DMS153 treated with DMSO at 0.1 percent for 48 hours (cell line): ENCODE results near the gene PPAT.
"Not testable (repeated sequence)": the region's sequence is repeated elsewhere in the genome, so short reads cannot be mapped to it uniquely, and the experiment has no call there.

Experiments
- DNase-seq: peaks from one replicate; lab custom pipeline; 2025; ENCODE audit not compliant: unreplicated experiment; lab: John Stamatoyannopoulos, UW

PPAT gene

GRCh38 chr4:56387023-56388001, 48.1 kb downstream of the PPAT start, which contains the start of gene AASDH:
TSS of gene AASDH (minus strand) at chr4:56387491. CDS start at chr4:56384299, 3,192 bp downstream.
- DNase-seq = peak; percentile 86

GRCh38 chr4:56386091-56386490, 49.3 kb downstream of the PPAT start:
- no peak for DNase-seq

GRCh38 chr4:56375458-56375857, 60.0 kb downstream of the PPAT start:
- no peak for DNase-seq

- DNase-seq = no peak
These were observed 60.5 kb downstream of the PPAT start for GRCh38 chr4:56374956-56375355.

GRCh38 chr4:56372774-56373173, 62.6 kb downstream of the PPAT start:
- no peak for DNase-seq

GRCh38 chr4:56371426-56372220, 63.8 kb downstream of the PPAT start:
- no peak for DNase-seq

- DNase-seq = no peak
These were observed 65.0 kb downstream of the PPAT start for GRCh38 chr4:56370377-56370776.

- not testable (repeated sequence) for DNase-seq
These were observed 72.4 kb downstream of the PPAT start for GRCh38 chr4:56362981-56363380.

- no peak for DNase-seq
These were observed 75.3 kb downstream of the PPAT start for GRCh38 chr4:56360071-56360470.

GRCh38 chr4:56356650-56357049, 78.8 kb downstream of the PPAT start:
- no peak for DNase-seq

GRCh38 chr4:56348576-56348975, 86.8 kb downstream of the PPAT start:
- DNase-seq = no peak

- no peak for DNase-seq
These were observed 90.0 kb downstream of the PPAT start for GRCh38 chr4:56345458-56345857.
